Measurements from ENCODE around the gene LMTK2.

The LMTK2 gene

DNA sequence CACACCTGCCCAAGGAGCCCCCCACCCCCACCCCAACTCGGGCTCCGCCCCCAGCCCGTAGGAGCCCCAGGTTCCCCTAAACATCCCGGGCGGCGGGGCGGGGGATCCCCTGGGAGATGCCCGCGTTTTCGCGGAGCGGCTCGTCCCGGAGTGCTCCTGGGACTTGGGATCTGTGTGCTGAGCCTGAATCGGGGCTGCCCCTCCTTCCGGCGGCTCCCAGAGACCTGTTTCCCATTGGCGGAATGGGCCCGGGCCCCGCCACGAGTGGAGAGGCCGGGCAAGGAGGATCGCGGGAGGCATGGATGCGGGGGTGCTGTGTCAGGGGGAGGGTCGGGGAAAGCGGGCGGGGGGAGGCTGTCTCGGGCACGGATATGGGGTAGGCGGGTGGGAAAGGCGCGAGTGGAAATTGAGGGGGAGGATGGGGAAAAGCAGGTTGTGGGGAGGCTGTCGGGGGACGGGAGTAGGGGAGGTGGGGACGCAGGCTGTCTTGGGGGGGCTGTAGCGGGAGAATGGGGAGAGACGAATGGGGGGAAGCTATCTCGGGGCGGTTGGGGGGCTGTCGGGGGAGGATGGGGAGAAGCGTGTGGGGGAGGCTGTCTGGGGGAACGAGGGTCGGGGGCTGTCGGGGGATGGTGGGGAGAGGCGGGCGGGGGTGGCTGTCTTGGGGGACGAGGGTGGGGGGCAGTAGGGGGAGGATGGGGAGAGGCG, 104.0 kb downstream of the LMTK2 start:
- TF ChIP-seq, protein P1, sequence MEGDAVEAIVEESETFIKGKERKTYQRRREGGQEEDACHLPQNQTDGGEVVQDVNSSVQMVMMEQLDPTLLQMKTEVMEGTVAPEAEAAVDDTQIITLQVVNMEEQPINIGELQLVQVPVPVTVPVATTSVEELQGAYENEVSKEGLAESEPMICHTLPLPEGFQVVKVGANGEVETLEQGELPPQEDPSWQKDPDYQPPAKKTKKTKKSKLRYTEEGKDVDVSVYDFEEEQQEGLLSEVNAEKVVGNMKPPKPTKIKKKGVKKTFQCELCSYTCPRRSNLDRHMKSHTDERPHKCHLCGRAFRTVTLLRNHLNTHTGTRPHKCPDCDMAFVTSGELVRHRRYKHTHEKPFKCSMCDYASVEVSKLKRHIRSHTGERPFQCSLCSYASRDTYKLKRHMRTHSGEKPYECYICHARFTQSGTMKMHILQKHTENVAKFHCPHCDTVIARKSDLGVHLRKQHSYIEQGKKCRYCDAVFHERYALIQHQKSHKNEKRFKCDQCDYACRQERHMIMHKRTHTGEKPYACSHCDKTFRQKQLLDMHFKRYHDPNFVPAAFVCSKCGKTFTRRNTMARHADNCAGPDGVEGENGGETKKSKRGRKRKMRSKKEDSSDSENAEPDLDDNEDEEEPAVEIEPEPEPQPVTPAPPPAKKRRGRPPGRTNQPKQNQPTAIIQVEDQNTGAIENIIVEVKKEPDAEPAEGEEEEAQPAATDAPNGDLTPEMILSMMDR (IDR thresholded peaks at IDR 0.05; ENCODE audit: insufficient read depth, missing control alignments), result no peak
- FAIRE-seq, result no peak

DNA sequence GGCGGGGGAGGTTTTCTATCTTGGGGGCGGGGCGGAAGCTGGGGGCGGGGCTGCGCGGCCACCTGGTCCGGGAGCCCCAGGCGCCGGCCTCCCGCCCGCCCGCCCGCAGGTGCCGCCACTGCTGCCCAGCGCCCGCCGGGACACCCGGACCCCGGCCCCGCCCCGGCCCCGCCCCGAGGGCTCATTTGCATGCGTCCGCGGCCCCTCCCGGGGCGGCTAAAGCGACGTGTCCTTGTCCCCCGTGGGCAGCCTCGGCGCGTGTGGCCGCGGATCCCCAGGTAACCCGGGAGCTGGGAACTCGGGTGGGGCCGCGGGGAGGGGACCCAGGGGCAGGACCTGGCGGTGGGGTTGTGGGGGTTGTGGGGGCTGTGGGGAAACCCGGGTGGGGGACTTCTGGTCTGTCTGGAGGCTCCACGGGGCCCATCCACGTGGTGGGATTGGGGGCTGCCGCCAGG, 104.6 kb downstream of the LMTK2 start, which contains the start of gene BHLHA15:
Gene BHLHA15 (plus strand): TSS at position 219 of the 455 bp plus-strand sequence. CDS start 871 bp downstream, outside the sequence.
- FAIRE-seq (no peak), DNase-seq (ENCODE audit: insufficient read length, low spot score) (peak; percentile 79)
- TF ChIP-seq, protein P1 (IDR thresholded peaks at IDR 0.05; ENCODE audit: insufficient read depth, missing control alignments), result no peak

More for the DNA sequence above, 104.0 kb downstream of the LMTK2 start:
- DNase-seq (ENCODE audit: insufficient read length, low spot score), result no peak

DNA sequence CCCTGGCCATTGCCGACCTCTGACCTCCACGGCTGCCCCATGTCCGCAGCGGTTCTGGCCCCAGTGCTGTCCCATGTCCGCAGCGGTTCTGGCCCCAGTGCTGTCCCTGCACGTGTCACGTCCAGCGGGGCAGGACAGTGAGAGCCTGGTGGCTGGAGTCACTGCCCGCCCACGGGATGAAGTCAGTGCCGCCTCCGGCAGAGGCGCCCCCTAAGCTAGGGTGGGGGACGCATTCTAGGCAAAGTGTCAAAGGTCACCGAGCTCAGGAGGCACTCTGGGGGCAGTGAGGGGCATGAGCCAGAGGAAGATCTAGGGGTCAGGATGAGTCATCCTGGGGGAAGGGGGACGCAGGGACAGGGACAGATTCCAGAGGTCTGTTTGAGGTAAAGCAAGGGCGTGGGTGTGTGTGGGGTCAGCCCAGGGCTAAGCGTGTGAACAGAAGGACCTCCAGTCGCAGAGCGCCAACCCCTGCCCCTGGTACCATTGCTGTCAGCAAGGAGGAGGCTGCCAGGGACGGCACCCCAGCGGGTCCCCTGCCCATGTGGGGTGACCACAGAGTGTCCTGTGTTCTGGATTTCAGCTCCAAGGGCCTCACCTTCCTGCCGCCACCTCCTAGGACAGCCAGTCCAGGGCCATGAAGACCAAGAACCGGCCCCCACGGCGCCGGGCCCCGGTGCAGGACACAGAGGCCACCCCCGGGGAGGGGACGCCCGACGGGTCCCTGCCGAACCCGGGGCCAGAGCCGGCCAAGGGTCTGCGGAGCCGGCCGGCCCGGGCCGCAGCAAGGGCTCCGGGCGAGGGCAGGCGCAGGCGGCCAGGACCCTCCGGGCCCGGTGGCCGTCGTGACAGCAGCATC, 105.2 kb downstream of the LMTK2 start:
- TF ChIP-seq, protein P1 (IDR thresholded peaks at IDR 0.05; ENCODE audit: insufficient read depth, missing control alignments), result no peak
- DNase-seq (ENCODE audit: insufficient read length, low spot score) (no peak), FAIRE-seq (no peak)

DNA sequence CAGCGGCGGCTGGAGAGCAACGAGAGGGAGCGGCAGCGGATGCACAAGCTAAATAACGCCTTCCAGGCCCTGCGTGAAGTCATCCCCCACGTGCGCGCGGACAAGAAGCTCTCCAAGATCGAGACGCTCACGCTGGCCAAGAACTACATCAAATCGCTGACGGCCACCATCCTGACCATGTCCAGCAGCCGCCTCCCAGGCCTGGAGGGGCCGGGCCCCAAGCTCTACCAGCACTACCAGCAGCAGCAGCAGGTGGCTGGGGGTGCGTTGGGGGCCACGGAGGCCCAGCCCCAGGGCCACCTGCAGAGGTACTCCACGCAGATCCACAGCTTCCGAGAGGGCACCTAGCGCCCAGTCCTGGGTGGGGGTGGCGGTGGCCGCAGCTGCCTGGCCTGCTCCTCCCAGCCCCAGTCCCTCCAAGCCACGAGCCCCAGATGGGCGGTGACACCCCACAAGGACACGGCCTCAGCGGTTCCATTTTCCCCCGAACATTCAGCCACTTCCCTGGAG, 105.9 kb downstream of the LMTK2 start:
- DNase-seq (ENCODE audit: insufficient read length, low spot score) (no peak), FAIRE-seq (no peak)
- TF ChIP-seq, protein P1 (IDR thresholded peaks at IDR 0.05; ENCODE audit: insufficient read depth, missing control alignments), result no peak

DNA sequence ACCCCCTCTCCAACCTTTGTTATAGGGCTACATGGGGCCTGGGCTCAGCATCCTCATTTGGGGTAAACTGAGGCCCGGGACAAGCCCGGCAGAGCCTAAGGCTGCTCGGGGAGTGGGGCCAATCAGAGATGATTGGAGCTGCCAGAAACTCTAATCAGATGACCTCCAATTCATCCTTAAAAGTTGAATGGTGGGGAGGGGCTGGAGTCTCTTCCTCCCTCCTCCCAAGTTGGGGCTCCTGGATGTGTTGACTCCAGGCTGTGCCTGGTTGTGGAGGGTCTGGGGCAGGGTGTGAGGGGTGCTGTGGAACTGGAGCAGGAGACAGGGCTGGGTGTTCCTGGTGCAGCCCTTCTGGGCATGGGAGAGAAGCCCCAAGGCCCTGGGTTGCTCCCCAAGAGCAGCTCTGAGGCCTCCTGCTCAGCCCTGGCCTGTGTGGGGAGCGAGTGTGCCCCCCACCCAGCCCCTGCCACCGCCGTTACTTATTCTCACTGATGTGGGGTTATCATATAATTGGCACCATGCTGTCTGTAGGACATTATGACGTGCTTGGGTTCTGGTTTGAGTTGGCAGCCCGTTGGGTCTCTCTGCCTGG, 106.7 kb downstream of the LMTK2 start:
- no peak for FAIRE-seq
- no peak for DNase-seq (ENCODE audit: insufficient read length, low spot score)
- TF ChIP-seq, protein P1 (IDR thresholded peaks at IDR 0.05; ENCODE audit: insufficient read depth, missing control alignments), result no peak

DNA sequence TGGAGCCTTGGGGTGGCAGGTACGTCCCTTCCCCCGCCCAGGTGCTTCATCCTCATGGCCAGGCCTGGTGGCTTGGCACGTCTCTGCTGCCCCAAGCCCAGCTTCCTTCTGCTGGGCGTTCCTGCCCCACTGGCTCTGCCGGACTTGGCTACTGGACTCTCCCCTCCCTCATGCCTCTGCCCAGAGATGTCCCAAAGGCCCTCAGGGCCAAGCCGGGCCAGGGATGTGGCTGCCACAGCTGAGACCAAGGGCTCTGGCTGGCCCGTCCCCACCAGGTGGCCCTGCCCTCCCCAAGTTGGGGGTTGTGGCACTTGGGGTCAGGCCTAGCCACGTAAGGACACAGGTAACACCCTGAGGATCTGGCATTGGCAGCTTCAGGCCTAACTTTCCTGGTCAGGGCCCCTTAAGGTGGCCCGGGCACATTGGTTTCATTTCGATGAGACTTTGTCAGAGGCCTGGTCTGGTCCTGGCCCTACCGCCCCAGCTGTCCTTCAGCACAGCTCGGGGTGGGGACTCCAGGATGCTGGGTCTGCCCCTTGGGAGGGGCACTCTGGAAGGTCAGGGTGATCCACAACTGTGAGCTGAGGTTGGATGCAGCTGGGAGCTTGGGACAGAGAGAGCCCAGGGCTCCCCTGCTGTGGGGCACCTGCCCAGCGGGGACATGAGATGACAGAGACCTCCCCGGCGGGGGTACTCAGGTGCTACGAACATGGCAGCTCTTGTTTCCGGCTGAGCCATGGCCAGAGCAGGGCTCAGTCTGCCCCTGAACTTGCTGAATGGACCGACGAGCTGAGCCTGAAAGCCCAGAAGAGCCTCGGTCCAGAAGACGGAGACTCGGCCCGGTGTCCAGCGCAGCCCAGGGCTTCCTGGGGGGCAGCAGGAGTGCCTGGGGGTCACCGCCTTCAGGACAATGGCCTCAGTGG, 107.5 kb downstream of the LMTK2 start:
- FAIRE-seq (no peak), DNase-seq (ENCODE audit: insufficient read length, low spot score) (no peak)
- TF ChIP-seq, protein P1 (IDR thresholded peaks at IDR 0.05; ENCODE audit: insufficient read depth, missing control alignments), result no peak

Measured in D721Med (cell line).